Spinal cord (tissue), 10 donors: ENCODE measurements around the gene ADAMTS3. TPM values are rescaled to one million over a fixed set of nuclear protein-coding genes. Genes with fewer than 3 reads are reported as not detected.
A peak's percentile ranks its signal among the peaks of the same experiment; 100 is the strongest.

Experiments
- DNase-seq, 6 donors: peaks; one replicate each; pipeline versions ENCODE4 v3.0.0 to v3.0.0-alpha.2; 2013 to 2015; ENCODE audit warnings: low spot score in 6 of 6, low read depth in 4 of 6
- H3K27ac ChIP-seq: one replicate; pipeline ENCODE4 v1.5.1; 2013; ENCODE audit warnings: low read depth, low read length, control low read depth
- H3K27me3 ChIP-seq: one replicate; pipeline ENCODE4 v1.6.1; 2013; ENCODE audit warnings: low read length; ENCODE audit not compliant: control insufficient read depth, insufficient read depth
- H3K36me3 ChIP-seq: one replicate; pipeline ENCODE4 v1.6.1; 2013; ENCODE audit warnings: low read length; ENCODE audit not compliant: control insufficient read depth, insufficient read depth
- H3K4me1 ChIP-seq: one replicate; pipeline ENCODE4 v1.6.1; 2013; ENCODE audit warnings: low read length; ENCODE audit not compliant: control insufficient read depth, insufficient read depth
- H3K4me3 ChIP-seq: one replicate; pipeline ENCODE4 v1.5.1; 2013; ENCODE audit warnings: low read depth, low read length, control low read depth
- H3K9me3 ChIP-seq: one replicate; pipeline ENCODE4 v1.6.1; 2013; ENCODE audit warnings: low read length; ENCODE audit not compliant: control insufficient read depth, insufficient read depth
- WGBS: methylation state at CpG from one replicate; pipeline ENCODE4 v1.1.5; 2013; ENCODE audit warnings: missing lambda C conversion rate; ENCODE audit not compliant: insufficient coverage; 5-methylcytosine and 5-hydroxymethylcytosine counted together
- polyA plus RNA-seq, 2 donors: library from polyadenylated mRNA; unstranded; fragments of 120-200 nt; gene quantifications; one replicate each; pipeline ENCODE4 v1.2.1, GENCODE V29; 2013; ENCODE audit not compliant: insufficient read length in 2 of 2
- total RNA-seq, 2 donors: library from RNA; depleted of rRNA in 1 of 2; stranded (reverse); fragments of 120-200 nt in 1 of 2; fragments of >200 nt in 1 of 2; gene quantifications; one replicate each; pipeline versions ENCODE4 v1.2.3 to v1.2.4, GENCODE V29; 2013 to 2014
- donor health status: healthy.

ADAMTS3 gene
- total and polyA plus RNA-seq, 4 donors: 5.8 to 16.9 (median 7.6) TPM

DNA sequence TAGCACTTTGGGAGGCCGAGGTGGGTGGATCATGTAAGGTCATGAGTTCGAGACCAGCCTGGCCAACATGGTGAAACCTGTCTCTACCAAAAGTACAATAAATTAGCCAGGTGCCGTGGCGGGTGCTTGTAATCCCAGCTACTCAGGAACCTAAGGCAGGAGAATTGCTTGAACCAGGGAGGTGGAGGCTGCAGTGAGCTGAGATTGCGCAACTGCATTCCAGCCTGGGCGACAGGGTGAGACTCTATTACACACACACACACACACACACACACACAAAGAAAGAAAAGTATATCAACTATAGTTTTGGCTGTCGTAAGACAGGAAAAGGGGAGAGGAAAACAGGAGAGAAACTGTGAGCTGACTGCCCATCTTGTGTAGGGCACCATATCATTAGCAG lies 171.7 kb downstream of the ADAMTS3 start:
- Histone ChIP-seq H3K9me3 (no peaks in the 10 kb centered on the region), H3K4me1 (no peaks in the 10 kb centered on the region)
- WGBS: 100% methylated on average over 3 of the region's 7 CpGs

GRCh38 chr4:72394012-72394663 lies 174.9 kb downstream of the ADAMTS3 start:
- H3K4me1 ChIP-seq: no peaks in the 10 kb centered on the region
- no CpG with 5 or more reads among the region's 3 CpGs for WGBS

More for the DNA sequence above, 171.7 kb downstream of the ADAMTS3 start:
- Histone ChIP-seq H3K27ac (no peak overlapping the region), H3K36me3 (no peaks in the 10 kb centered on the region), H3K27me3 (no peaks in the 10 kb centered on the region), H3K4me3 (no peak overlapping the region)
- no peak for DNase-seq

GRCh38 chr4:72391281-72391680 lies 177.7 kb downstream of the ADAMTS3 start:
- Histone ChIP-seq H3K4me3 (no peak overlapping the region), H3K9me3 (no peaks in the 10 kb centered on the region), H3K27ac (no peak overlapping the region), H3K4me1 (no peaks in the 10 kb centered on the region), H3K27me3 (no peaks in the 10 kb centered on the region), H3K36me3 (no peaks in the 10 kb centered on the region)
- DNase-seq: no peak
- no CpG with 5 or more reads among the region's 2 CpGs for WGBS

More at GRCh38 chr4:72394012-72394663, 174.9 kb downstream of the ADAMTS3 start:
- H3K9me3 ChIP-seq: no peaks in the 10 kb centered on the region
- peak in 3 of 6 donors; percentile 19 to 61 (median 29) for DNase-seq
- no peaks in the 10 kb centered on the region for H3K36me3 ChIP-seq
- H3K27me3 ChIP-seq: no peaks in the 10 kb centered on the region
- peak overlapping the region; percentile 8 for H3K27ac ChIP-seq
- no peak overlapping the region for H3K4me3 ChIP-seq

GRCh38 chr4:72390409-72390808 lies 178.6 kb downstream of the ADAMTS3 start:
- no peaks in the 10 kb centered on the region for H3K27me3 ChIP-seq
- H3K9me3 ChIP-seq: no peaks in the 10 kb centered on the region
- DNase-seq: no peak
- H3K36me3 ChIP-seq: no peaks in the 10 kb centered on the region
- H3K4me1 ChIP-seq: no peaks in the 10 kb centered on the region
- H3K27ac ChIP-seq: no peak overlapping the region
- WGBS: no CpG with 5 or more reads among the region's 1 CpG
- no peak overlapping the region for H3K4me3 ChIP-seq

GRCh38 chr4:72388521-72388920 lies 180.5 kb downstream of the ADAMTS3 start:
- no CpG with 5 or more reads among the region's 1 CpG for WGBS
- no peaks in the 10 kb centered on the region for H3K36me3 ChIP-seq
- no peaks in the 10 kb centered on the region for H3K4me1 ChIP-seq
- H3K9me3 ChIP-seq: no peaks in the 10 kb centered on the region
- no peak for DNase-seq
- no peaks in the 10 kb centered on the region for H3K27me3 ChIP-seq
- no peak overlapping the region for H3K27ac ChIP-seq
- no peak overlapping the region for H3K4me3 ChIP-seq

- no peak for DNase-seq
- Histone ChIP-seq H3K36me3 (no peaks in the 10 kb centered on the region), H3K4me3 (no peak overlapping the region), H3K27ac (no peak overlapping the region), H3K27me3 (no peaks in the 10 kb centered on the region), H3K9me3 (no peaks in the 10 kb centered on the region), H3K4me1 (no peaks in the 10 kb centered on the region)
- WGBS: 67% methylated on average over 1 of the region's 1 CpG
Measured at GRCh38 chr4:72387959-72388358, 181.1 kb downstream of the ADAMTS3 start.

GRCh38 chr4:72383439-72383838 lies 185.6 kb downstream of the ADAMTS3 start:
- Histone ChIP-seq H3K9me3 (no peaks in the 10 kb centered on the region), H3K27me3 (no peaks in the 10 kb centered on the region), H3K4me3 (no peak overlapping the region), H3K27ac (no peak overlapping the region), H3K4me1 (no peaks in the 10 kb centered on the region), H3K36me3 (no peaks in the 10 kb centered on the region)
- WGBS: no CpG with 5 or more reads among the region's 3 CpGs
- DNase-seq: no peak

- Histone ChIP-seq H3K4me1 (no peaks in the 10 kb centered on the region), H3K9me3 (no peaks in the 10 kb centered on the region), H3K27me3 (no peaks in the 10 kb centered on the region), H3K27ac (no peak overlapping the region), H3K36me3 (no peaks in the 10 kb centered on the region), H3K4me3 (no peak overlapping the region)
- DNase-seq: no peak
- whole genome bisulfite sequencing: 100% methylated on average over 1 of the region's 2 CpGs
Measured at GRCh38 chr4:72378901-72379300, 190.1 kb downstream of the ADAMTS3 start.

GRCh38 chr4:72377491-72378194 lies 191.4 kb downstream of the ADAMTS3 start:
- H3K4me1 ChIP-seq: no peaks in the 10 kb centered on the region
- no peaks in the 10 kb centered on the region for H3K9me3 ChIP-seq
- H3K27ac ChIP-seq: no peak overlapping the region
- H3K36me3 ChIP-seq: no peaks in the 10 kb centered on the region
- no peak for DNase-seq
- no peaks in the 10 kb centered on the region for H3K27me3 ChIP-seq
- WGBS: 91% methylated on average over 3 of the region's 5 CpGs
- no peak overlapping the region for H3K4me3 ChIP-seq

DNA sequence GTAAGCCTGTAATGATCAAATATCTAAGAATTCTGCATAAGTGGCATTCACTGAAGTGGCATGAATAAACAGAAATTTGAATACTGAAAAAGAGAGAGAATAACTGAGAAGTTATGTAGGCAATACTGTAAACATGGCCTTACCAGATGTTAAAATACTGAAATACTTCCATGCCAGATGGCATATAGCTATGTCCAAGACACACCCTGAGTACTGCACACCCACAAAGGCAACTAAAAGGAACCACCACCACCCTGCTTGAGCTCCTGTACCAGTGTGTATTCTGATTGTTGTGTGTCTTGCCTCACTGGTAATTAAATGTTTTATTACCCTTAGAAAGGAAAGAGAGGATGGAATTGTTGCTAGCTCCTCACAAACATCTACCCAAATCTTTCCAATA lies 192.1 kb downstream of the ADAMTS3 start:
- no peak overlapping the region for H3K27ac ChIP-seq
- H3K4me1 ChIP-seq: no peaks in the 10 kb centered on the region
- no peak overlapping the region for H3K4me3 ChIP-seq
- H3K27me3 ChIP-seq: no peaks in the 10 kb centered on the region
- no peaks in the 10 kb centered on the region for H3K9me3 ChIP-seq
- DNase-seq: no peak
- no peaks in the 10 kb centered on the region for H3K36me3 ChIP-seq
